SK-N-SH treated with all-trans-retinoic acid at 6 μM for 48 hours (cell line): ENCODE measurements around the gene MAPK8IP3.

Experiments
- ATAC-seq: fragments of 200-7000 bp; cut with Tn5 transposase; 3 replicates; pipeline ENCODE4 v1.9.1; 2020; ENCODE audit warnings: mild to moderate bottlenecking, moderate library complexity
- ARNTL ChIP-seq: fragments of 450-650 bp; formaldehyde crosslinking; IDR thresholded peaks from 2 replicates; pipeline ENCODE4 v1.5.0; 2020; ENCODE audit warnings: low read depth, mild to moderate bottlenecking, moderate library complexity, borderline replicate concordance
- BACH2 ChIP-seq: fragments of 250-450 bp; sonication (Bioruptor Pico); IDR thresholded peaks from 2 replicates; pipeline ENCODE4 v1.9.0; 2021; ENCODE audit warnings: mild to moderate bottlenecking, borderline replicate concordance
- CREB5 ChIP-seq: fragments of 250-450 bp; sonication (Bioruptor Pico); IDR thresholded peaks from 2 replicates; pipeline ENCODE4 v1.5.1; 2020; ENCODE audit warnings: low read depth, mild to moderate bottlenecking, moderate library complexity
- CSRNP3 ChIP-seq: fragments of 250-450 bp; sonication (Bioruptor Pico); IDR thresholded peaks from 2 replicates; pipeline ENCODE4 v1.5.1; 2021; ENCODE audit warnings: mild to moderate bottlenecking, moderate library complexity
- ESRRG ChIP-seq: fragments of 250-450 bp; sonication (Bioruptor Pico); IDR thresholded peaks from 2 replicates; pipeline ENCODE4 v1.6.1; 2021; ENCODE audit warnings: mild to moderate bottlenecking
- ISL1 ChIP-seq: fragments of 250-450 bp; sonication (Bioruptor Pico); IDR thresholded peaks from 2 replicates; pipeline ENCODE4 v2.1.2; 2022; ENCODE audit warnings: mild to moderate bottlenecking, moderate library complexity
- OSR1 ChIP-seq: fragments of 250-450 bp; sonication (Bioruptor Pico); IDR thresholded peaks from 2 replicates; pipeline ENCODE4 v1.8.0; 2022; ENCODE audit warnings: moderate library complexity, mild to moderate bottlenecking, inconsistent platforms
- PATZ1 ChIP-seq: fragments of 250-450 bp; sonication (Bioruptor Pico); IDR thresholded peaks from 2 replicates; pipeline ENCODE4 v1.8.0; 2020; ENCODE audit warnings: mild to moderate bottlenecking, moderate library complexity, borderline replicate concordance
- POU6F1 ChIP-seq: fragments of 250-450 bp; sonication (Bioruptor Pico); IDR thresholded peaks from 2 replicates; pipeline ENCODE4 v1.8.0; 2021; ENCODE audit warnings: low read depth, mild to moderate bottlenecking, moderate library complexity, borderline replicate concordance
- PPARA ChIP-seq: fragments of 250-450 bp; sonication (Bioruptor Pico); IDR thresholded peaks from 2 replicates; pipeline ENCODE4 v1.5.0; 2020; ENCODE audit warnings: mild to moderate bottlenecking, borderline replicate concordance
- RARB ChIP-seq: fragments of 250-450 bp; sonication (Bioruptor Pico); IDR thresholded peaks from 2 replicates; pipeline ENCODE4 v1.8.0; 2021; ENCODE audit warnings: mild to moderate bottlenecking, moderate library complexity
- SNAI2 ChIP-seq: fragments of 250-450 bp; sonication (Bioruptor Pico); IDR thresholded peaks from 2 replicates; pipeline ENCODE4 v1.5.0; 2020; ENCODE audit warnings: mild to moderate bottlenecking, moderate library complexity
- TCF4 ChIP-seq: fragments of 250-450 bp; sonication (Bioruptor Pico); IDR thresholded peaks from 2 replicates; pipeline ENCODE4 v1.8.0; 2021; ENCODE audit warnings: mild to moderate bottlenecking, moderate library complexity, borderline replicate concordance
- TOX ChIP-seq: fragments of 250-450 bp; sonication (Bioruptor Pico); IDR thresholded peaks from 2 replicates; pipeline ENCODE4 v1.8.0; 2021; ENCODE audit warnings: mild to moderate bottlenecking, moderate library complexity, borderline replicate concordance
- ZC3H10 ChIP-seq: fragments of 250-450 bp; sonication (Bioruptor Pico); IDR thresholded peaks from 2 replicates; pipeline ENCODE4 v1.5.1; 2021; ENCODE audit warnings: mild to moderate bottlenecking, moderate library complexity
- ZFP3 ChIP-seq: fragments of 250-450 bp; sonication (Bioruptor Pico); IDR thresholded peaks from 2 replicates; pipeline ENCODE4 v1.5.0; 2020; ENCODE audit warnings: mild to moderate bottlenecking, moderate library complexity
- ZFP30 ChIP-seq: fragments of 450-650 bp; formaldehyde crosslinking; IDR thresholded peaks from 2 replicates; pipeline ENCODE4 v1.5.0; 2022; ENCODE audit warnings: mild to moderate bottlenecking, moderate library complexity
- ZNF565 ChIP-seq: fragments of 450-650 bp; formaldehyde crosslinking; conservative IDR thresholded peaks from 2 replicates; pipeline ENCODE4 v1.5.0; 2020; ENCODE audit warnings: low read depth, mild to moderate bottlenecking, moderate library complexity
- ZNF70 ChIP-seq: fragments of 450-650 bp; formaldehyde crosslinking; IDR thresholded peaks from 2 replicates; pipeline ENCODE4 v1.5.0; 2020; ENCODE audit warnings: mild to moderate bottlenecking, moderate library complexity

Gene MAPK8IP3

GRCh38 chr16:1779234-1779701 is 73.3 kb downstream of the MAPK8IP3 start:
- no peak for TF ChIP-seq ZNF565 (CRISPR knock-in tag)
- TF ChIP-seq, all 23 proteins: peak for 0
- no peak for ATAC-seq

GRCh38 chr16:1779741-1780676 is 74.0 kb downstream of the MAPK8IP3 start:
- ATAC-seq = no peak
- TF ChIP-seq PATZ1 (no peak), TCF4 (CRISPR knock-in tag) (no peak), ZNF70 (CRISPR knock-in tag) (no peak), OSR1 (CRISPR knock-in tag) (no peak), CREB5 (CRISPR knock-in tag) (no peak), RARB (no peak), BACH2 (CRISPR knock-in tag) (no peak), CSRNP3 (CRISPR knock-in tag) (no peak), TOX (CRISPR knock-in tag) (no peak), ARNTL (CRISPR knock-in tag) (no peak), PPARA (no peak), POU6F1 (CRISPR knock-in tag) (no peak), ISL1 (CRISPR knock-in tag) (no peak), SNAI2 (CRISPR knock-in tag) (no peak), ZFP30 (CRISPR knock-in tag) (no peak), ZC3H10 (no peak)
- TF ChIP-seq, all 23 proteins: peak for 0

- no peak for ATAC-seq
- TF ChIP-seq BACH2 (CRISPR knock-in tag) (no peak), ZNF70 (CRISPR knock-in tag) (no peak), TOX (CRISPR knock-in tag) (no peak), POU6F1 (CRISPR knock-in tag) (no peak), ESRRG (CRISPR knock-in tag) (no peak)
- TF ChIP-seq, all 23 proteins: peak for 0
Observed at GRCh38 chr16:1780677-1781072, 74.7 kb downstream of the MAPK8IP3 start.

GRCh38 chr16:1781254-1781653 is 75.3 kb downstream of the MAPK8IP3 start:
- no peak for ATAC-seq

More at GRCh38 chr16:1781254-1781653, 75.3 kb downstream of the MAPK8IP3 start:
- TF ChIP-seq SNAI2 (CRISPR knock-in tag) (no peak), ZFP3 (no peak), ESRRG (CRISPR knock-in tag) (no peak), CREB5 (CRISPR knock-in tag) (no peak), TCF4 (CRISPR knock-in tag) (no peak), ZFP30 (CRISPR knock-in tag) (no peak), TOX (CRISPR knock-in tag) (no peak), ZC3H10 (no peak)
